HG02870 (cell line): ENCODE data around the gene TMEM187.

Source experiments
- ATAC-seq: cut with Tn5 transposase; IDR thresholded peaks from one replicate; pipeline ENCODE4 v1.9.1; 2021; ENCODE audit warnings: mild to moderate bottlenecking, moderate library complexity; ENCODE audit not compliant: unreplicated experiment

The TMEM187 gene

DNA sequence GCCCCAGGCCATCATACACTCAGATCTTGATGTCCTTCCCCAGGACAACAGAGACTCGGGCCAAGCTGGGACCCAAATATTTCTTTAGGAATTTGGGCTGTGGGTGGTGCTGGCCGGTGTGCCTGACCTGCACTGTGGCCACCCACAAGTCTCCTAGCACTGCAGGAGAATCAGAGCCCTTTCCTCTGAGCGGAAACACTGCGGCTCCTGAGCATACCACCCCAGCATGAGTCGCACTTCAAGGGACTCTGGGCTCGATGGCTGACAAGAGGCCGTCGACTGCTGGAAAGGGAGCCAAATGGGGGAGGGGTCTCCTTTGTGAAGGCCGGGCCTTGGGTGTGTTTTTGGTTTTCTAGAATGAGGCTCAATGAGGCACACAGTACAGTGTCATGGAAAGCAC is 60.1 kb downstream of the TMEM187 start:
- no peak for ATAC-seq
